GM10266 (cell line): ENCODE results near the gene GLMP.
A peak's percentile ranks its signal among the peaks of the same experiment; 100 is the strongest.

ENCODE experiments used
- DNase-seq: peaks from one replicate; pipeline ENCODE4 v3.0.0; 2012; ENCODE audit errors: extremely low spot score
- TF ChIP-seq, protein P1 (sequence below): IDR thresholded peaks from 2 replicates; pipeline ENCODE4 v1.5.1; 2012; ENCODE audit warnings: mild to moderate bottlenecking, low read depth; ENCODE audit not compliant: control insufficient read depth, insufficient read depth; ENCODE audit errors: missing control alignments

GLMP gene

DNA sequence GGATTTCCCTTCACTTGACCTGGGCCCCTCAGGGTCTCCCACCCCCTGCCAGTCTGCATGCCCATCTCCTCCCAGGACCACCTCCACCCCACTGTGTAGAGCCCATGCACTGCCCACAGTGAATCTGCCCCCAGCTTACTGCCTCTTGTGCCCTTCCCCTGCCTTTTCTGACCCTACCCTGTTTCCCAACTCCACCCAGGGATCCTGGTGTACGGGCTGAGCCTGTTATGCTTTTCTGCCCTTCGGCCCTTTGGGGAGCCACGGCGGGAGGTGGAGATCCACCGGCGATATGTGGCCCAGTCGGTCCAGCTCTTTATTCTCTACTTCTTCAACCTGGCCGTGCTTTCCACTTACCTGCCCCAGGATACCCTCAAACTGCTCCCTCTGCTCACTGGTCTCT, 9.4 kb downstream of the GLMP start:
- DNase-seq: no peak
- TF ChIP-seq, protein P1, sequence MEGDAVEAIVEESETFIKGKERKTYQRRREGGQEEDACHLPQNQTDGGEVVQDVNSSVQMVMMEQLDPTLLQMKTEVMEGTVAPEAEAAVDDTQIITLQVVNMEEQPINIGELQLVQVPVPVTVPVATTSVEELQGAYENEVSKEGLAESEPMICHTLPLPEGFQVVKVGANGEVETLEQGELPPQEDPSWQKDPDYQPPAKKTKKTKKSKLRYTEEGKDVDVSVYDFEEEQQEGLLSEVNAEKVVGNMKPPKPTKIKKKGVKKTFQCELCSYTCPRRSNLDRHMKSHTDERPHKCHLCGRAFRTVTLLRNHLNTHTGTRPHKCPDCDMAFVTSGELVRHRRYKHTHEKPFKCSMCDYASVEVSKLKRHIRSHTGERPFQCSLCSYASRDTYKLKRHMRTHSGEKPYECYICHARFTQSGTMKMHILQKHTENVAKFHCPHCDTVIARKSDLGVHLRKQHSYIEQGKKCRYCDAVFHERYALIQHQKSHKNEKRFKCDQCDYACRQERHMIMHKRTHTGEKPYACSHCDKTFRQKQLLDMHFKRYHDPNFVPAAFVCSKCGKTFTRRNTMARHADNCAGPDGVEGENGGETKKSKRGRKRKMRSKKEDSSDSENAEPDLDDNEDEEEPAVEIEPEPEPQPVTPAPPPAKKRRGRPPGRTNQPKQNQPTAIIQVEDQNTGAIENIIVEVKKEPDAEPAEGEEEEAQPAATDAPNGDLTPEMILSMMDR: no peak

DNA sequence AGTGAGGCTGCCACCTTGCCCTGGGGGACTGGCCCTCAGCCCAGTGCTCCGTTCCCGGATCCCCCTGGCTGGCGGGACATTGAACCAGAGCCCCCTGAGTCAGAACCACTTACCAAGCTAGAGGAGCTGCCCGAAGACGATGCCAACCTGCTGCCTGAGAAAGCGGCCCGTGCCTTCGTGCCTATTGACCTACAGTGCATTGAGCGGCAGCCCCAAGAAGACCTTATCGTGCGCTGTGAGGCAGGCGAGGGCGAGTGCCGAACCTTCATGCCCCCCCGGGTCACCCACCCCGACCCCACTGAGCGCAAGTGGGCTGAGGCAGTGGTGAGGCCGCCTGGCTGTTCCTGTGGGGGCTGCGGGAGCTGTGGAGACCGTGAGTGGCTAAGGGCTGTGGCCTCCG, 10.0 kb downstream of the GLMP start:
- DNase-seq: no peak
- TF ChIP-seq, protein P1: no peak

DNA sequence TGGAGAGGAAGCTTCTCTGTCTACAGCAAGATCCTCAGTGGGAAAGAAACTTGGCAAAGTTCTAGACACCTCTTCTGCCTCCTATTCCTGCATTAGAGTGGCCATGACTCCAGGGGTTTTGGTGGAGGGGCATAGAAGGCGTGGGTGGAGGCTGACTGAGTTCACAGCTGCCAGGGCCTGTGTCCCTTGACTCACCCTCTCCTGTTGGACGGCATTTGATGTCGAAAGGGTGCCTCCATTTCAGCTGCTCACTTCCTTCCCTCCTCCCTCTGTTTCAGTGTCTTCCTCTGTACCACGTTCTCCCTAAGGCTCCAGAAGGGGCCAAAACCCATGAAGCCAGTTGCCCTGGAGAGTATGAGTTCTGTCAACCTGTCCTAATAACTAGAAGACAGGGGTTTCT, 10.7 kb downstream of the GLMP start:
- no peak for DNase-seq
- TF ChIP-seq, protein P1: no peak

DNA sequence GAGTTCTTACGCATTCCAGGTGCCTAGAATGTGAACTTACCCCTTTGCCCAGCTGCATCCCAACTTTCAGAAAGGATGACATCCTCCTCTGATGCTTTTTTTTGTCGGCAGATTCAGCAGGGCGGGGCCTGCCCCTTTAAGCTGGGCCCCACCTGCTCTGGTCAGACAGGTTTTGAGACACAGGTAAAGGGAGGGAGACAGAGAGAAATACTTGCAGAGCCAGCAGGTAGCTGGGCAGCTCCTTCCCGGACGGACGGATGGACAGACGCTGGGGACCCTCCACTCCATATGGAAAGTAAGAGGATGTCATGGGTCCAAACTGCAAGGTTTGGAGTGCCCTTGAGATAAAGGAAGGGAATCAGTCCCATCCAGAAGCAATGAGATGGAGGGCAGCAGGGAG, 11.4 kb downstream of the GLMP start, which contains the start of gene TMEM79:
TMEM79 (plus strand) TSS at position 214 of the 400 bp plus-strand sequence. CDS start 902 bp downstream, outside the sequence.
- DNase-seq: no peak
- TF ChIP-seq, protein P1: no peak

DNA sequence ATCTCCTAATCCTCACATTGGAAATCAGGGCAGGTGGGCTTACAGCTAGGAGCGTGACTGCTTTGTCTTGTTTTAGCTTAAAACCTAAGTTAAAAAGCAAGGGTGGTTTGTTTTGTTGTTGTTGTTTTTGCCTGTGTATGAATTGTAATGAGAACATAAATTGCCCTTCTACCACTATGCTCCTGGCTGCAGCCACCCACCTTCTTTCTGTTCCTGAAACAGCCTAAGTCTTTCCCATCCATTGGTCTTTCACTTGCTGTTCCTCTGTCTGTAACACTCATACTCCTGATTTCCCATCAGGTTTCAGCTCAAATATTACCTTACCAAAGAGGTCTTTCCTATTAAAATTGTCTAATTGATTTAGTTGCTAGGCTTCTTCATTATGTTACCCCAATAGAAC, 12.0 kb downstream of the GLMP start:
- TF ChIP-seq, protein P1: no peak
- DNase-seq: no peak

DNA sequence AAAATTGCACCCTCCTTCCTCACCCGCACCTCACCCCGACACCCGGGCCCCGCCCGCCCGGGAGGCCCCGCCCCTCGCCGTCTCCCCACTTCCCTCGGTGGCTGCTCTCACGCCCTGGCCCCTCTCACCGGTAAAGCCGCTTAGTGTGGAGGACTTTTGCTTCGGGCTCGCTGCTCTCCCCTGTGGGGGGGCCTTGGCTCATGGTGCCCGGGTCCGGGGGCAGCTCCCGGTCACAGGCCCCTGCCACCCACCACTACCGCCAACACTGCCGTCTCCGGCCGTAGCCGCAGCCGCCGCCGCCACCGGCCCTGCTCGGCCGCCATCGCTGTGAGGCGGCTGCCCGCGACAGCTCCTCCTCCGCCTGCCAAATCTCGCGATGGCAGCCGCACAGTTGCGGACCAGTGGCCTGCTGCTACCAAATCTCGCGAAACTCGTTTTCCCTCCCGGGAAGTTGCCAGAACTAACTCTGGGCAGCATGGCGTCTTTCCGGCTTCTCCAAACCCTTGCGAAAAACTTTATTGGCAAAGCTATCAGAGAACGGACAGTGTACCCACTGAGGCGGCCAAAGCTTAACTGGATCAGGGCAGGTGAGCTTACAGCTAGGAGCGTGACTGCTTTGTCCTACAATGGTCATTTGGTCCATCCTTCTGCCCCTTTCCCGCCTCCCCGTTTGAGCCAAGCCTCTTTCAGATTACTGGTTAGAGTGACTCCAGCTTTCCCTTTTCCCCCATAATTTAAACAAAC, 12.8 kb downstream of the GLMP start, which contains the start of gene SMG5:
SMG5 (minus strand) TSS at position 347 of the 744 bp plus-strand sequence; CDS start at position 202, 145 bp downstream.
- DNase-seq: peak; percentile 96
- TF ChIP-seq, protein P1: no peak
